ENCODE data around the gene CLMN. TPM values are rescaled to one million over a fixed set of nuclear protein-coding genes. Genes with fewer than 3 reads are reported as not detected.
A peak's percentile ranks its signal among the peaks of the same experiment; 100 is the strongest.

The CLMN gene
- total RNA-seq, 1 donor: 1.9 TPM

Small RNAs within 50 kb of the gene (small RNA-seq; reads per million reads assigned to genes)
- 1.6 reads per million, percentile 57 among the genes with 10 or more reads in this experiment for gene MIR3173

Other genes starting within 250 kb of the CLMN start
- gene DICER1, start 162.4 kb downstream of the CLMN start, total RNA-seq: 29.1 TPM
- gene SYNE3, start 196.7 kb upstream of the CLMN start, total RNA-seq: 15.1 TPM
- gene GLRX5, start 215.1 kb upstream of the CLMN start, total RNA-seq: 15.1 TPM